HepG2 (cell line): ENCODE results near the gene HEPN1. TPM values are rescaled to one million over a fixed set of nuclear protein-coding genes. Genes with fewer than 3 reads are reported as not detected.

ENCODE experiments used
- AGO1 ChIP-seq: fragments of 200-400 bp; formaldehyde crosslinking; IDR thresholded peaks from 2 replicates; pipeline ENCODE4 v1.6.1; 2017; ENCODE audit warnings: mild to moderate bottlenecking, low read depth, low read length, moderate library complexity; ENCODE audit not compliant: poor library complexity, severe bottlenecking
- ARNT2 ChIP-seq: sonication (generic); formaldehyde crosslinking; IDR thresholded peaks from 2 replicates; pipeline ENCODE4 v1.8.0; 2022; ENCODE audit warnings: mild to moderate bottlenecking, low read depth, missing genetic modification reagents, moderate library complexity
- ATF4 ChIP-seq, 2 experiments: fragments of 450-650 bp in 1 of 2; sonication (generic) in 1 of 2; formaldehyde crosslinking; IDR thresholded peaks; 2 replicates each; pipeline versions ENCODE4 v1.5.0 to v1.8.0; 2020 to 2022; ENCODE audit warnings: mild to moderate bottlenecking in 1 of 2, missing genetic modification reagents in 1 of 2
- ATF7-NPFF ChIP-seq: sonication (generic); formaldehyde crosslinking; IDR thresholded peaks from 2 replicates; pipeline ENCODE4 v1.8.1; 2023; ENCODE audit warnings: mild to moderate bottlenecking, low read depth, missing genetic modification reagents, moderate library complexity
- BCL6 ChIP-seq: IDR thresholded peaks from 2 replicates; pipeline ENCODE4 v1.6.1; 2016; ENCODE audit warnings: missing genetic modification reagents, missing compliant biosample characterization
- DNMT1 ChIP-seq: sonication (generic); formaldehyde crosslinking; IDR thresholded peaks from 2 replicates; pipeline ENCODE4 v1.5.1; 2020; ENCODE audit warnings: mild to moderate bottlenecking, missing genetic modification reagents
- ETV5 ChIP-seq: IDR thresholded peaks from 2 replicates; pipeline ENCODE4 v1.6.1; 2018; ENCODE audit warnings: missing biosample characterization, missing genetic modification reagents, inconsistent platforms, borderline replicate concordance
- GABPA ChIP-seq, 2 experiments: IDR thresholded peaks; 2 replicates each; pipeline ENCODE4 v1.6.1; 2011 to 2016; ENCODE audit warnings: low read depth in 2 of 2, low read length in 1 of 2, missing biosample characterization in 1 of 2, missing genetic modification characterization in 1 of 2
- HIVEP1 ChIP-seq: sonication (generic); formaldehyde crosslinking; IDR thresholded peaks from 2 replicates; pipeline ENCODE4 v1.4.0; 2020; ENCODE audit warnings: mild to moderate bottlenecking, missing genetic modification reagents
- KLF15 ChIP-seq: sonication (generic); formaldehyde crosslinking; IDR thresholded peaks from 2 replicates; pipeline ENCODE4 v1.8.1; 2023; ENCODE audit warnings: borderline replicate concordance, mild to moderate bottlenecking, inconsistent platforms, missing genetic modification reagents, mixed read lengths
- MAFF ChIP-seq: IDR thresholded peaks from 2 replicates; pipeline ENCODE4 v1.6.1; 2011; ENCODE audit warnings: low read depth, low read length, improper control_type of control experiment
- MYC ChIP-seq: sonication (generic); formaldehyde crosslinking; IDR thresholded peaks from 2 replicates; pipeline ENCODE4 v1.9.0; 2021; ENCODE audit warnings: missing genetic modification reagents, borderline replicate concordance
- NRL ChIP-seq: sonication (generic); formaldehyde crosslinking; IDR thresholded peaks from 2 replicates; pipeline ENCODE4 v1.5.0; 2020; ENCODE audit warnings: missing genetic modification reagents, mild to moderate bottlenecking, moderate library complexity, borderline replicate concordance
- RNF2 ChIP-seq: fragments of 450-650 bp; conservative IDR thresholded peaks from 2 replicates; pipeline ENCODE4 v1.6.1; 2016; ENCODE audit warnings: low read depth
- SATB2 ChIP-seq: sonication (generic); formaldehyde crosslinking; IDR thresholded peaks from 2 replicates; pipeline ENCODE4 v1.5.0; 2020; ENCODE audit warnings: missing genetic modification reagents
- SNAPC2 ChIP-seq: sonication (generic); formaldehyde crosslinking; IDR thresholded peaks from 2 replicates; pipeline ENCODE4 v1.8.1; 2022; ENCODE audit warnings: mild to moderate bottlenecking, missing genetic modification reagents
- ZBTB42 ChIP-seq: sonication (generic); formaldehyde crosslinking; IDR thresholded peaks from 2 replicates; pipeline ENCODE4 v1.5.0; 2020; ENCODE audit warnings: mild to moderate bottlenecking, missing genetic modification reagents
- ZNF292 ChIP-seq: sonication (generic); formaldehyde crosslinking; IDR thresholded peaks from 2 replicates; pipeline ENCODE4 v1.8.1; 2022; ENCODE audit warnings: mild to moderate bottlenecking, low read depth, missing genetic modification reagents, borderline replicate concordance
- ZNF296 ChIP-seq: sonication (generic); formaldehyde crosslinking; conservative IDR thresholded peaks from 2 replicates; pipeline ENCODE4 v1.5.0; 2020; ENCODE audit warnings: mild to moderate bottlenecking, missing genetic modification reagents
- ZNF329 ChIP-seq: sonication (generic); formaldehyde crosslinking; IDR thresholded peaks from 2 replicates; pipeline ENCODE4 v1.9.0; 2021; ENCODE audit warnings: low read depth, mild to moderate bottlenecking, missing genetic modification reagents
- ZNF432 ChIP-seq: sonication (generic); formaldehyde crosslinking; IDR thresholded peaks from 2 replicates; pipeline ENCODE4 v1.5.0; 2020; ENCODE audit warnings: missing genetic modification reagents, mild to moderate bottlenecking, borderline replicate concordance
- ZNF451 ChIP-seq: sonication (generic); formaldehyde crosslinking; IDR thresholded peaks from 2 replicates; pipeline ENCODE4 v1.5.0; 2020; ENCODE audit warnings: mild to moderate bottlenecking, missing genetic modification reagents
- ZNF543 ChIP-seq: sonication (generic); formaldehyde crosslinking; IDR thresholded peaks from 2 replicates; pipeline ENCODE4 v1.4.0; 2020; ENCODE audit warnings: mild to moderate bottlenecking, missing genetic modification reagents
- ZNF605 ChIP-seq: sonication (generic); formaldehyde crosslinking; IDR thresholded peaks from 2 replicates; pipeline ENCODE4 v1.8.0; 2022; ENCODE audit warnings: mild to moderate bottlenecking, missing genetic modification reagents
- ZNF713 ChIP-seq: sonication (generic); formaldehyde crosslinking; IDR thresholded peaks from 2 replicates; pipeline ENCODE4 v1.4.0; 2020; ENCODE audit warnings: mild to moderate bottlenecking, missing genetic modification reagents
- ZNF768 ChIP-seq: sonication (generic); formaldehyde crosslinking; IDR thresholded peaks from 2 replicates; pipeline ENCODE4 v1.4.0; 2020; ENCODE audit warnings: missing genetic modification reagents
- ZSCAN21 ChIP-seq: sonication (generic); formaldehyde crosslinking; IDR thresholded peaks from 2 replicates; pipeline ENCODE4 v1.8.0; 2022; ENCODE audit warnings: mild to moderate bottlenecking, missing genetic modification reagents, moderate library complexity, borderline replicate concordance
- polyA plus RNA-seq, 8 experiments: library from polyadenylated mRNA; depleted of rRNA in 3 of 8; stranded (reverse) in 7 of 8; unstranded in 1 of 8; fragments of >200 nt; fragmentation: Illumina TruSeq in 4 of 8; extraction: Trizol in 4 of 8; gene quantifications; 2 replicates each; pipeline versions ENCODE4 v1.2.1 to v1.2.3, GENCODE V29; 2011 to 2016; ENCODE audit warnings: low read depth in 4 of 8, missing spikeins in 1 of 8, mixed read lengths in 1 of 8; ENCODE audit not compliant: insufficient read depth in 1 of 8
- total RNA-seq, 5 experiments: library from RNA; depleted of rRNA; stranded (reverse); fragments of >200 nt; fragmentation: Illumina TruSeq; extraction: Trizol; gene quantifications; 2 replicates each; pipeline ENCODE4 v1.2.3, GENCODE V29; 2016; ENCODE audit warnings: low read depth in 1 of 5
- TF ChIP-seq, protein P1 (sequence below): IDR thresholded peaks from 2 replicates; pipeline ENCODE4 v1.6.1; 2018; ENCODE audit warnings: missing genetic modification reagents, mild to moderate bottlenecking, missing compliant biosample characterization

Gene HEPN1
- total and polyA plus RNA-seq, 2 of the 13 experiments (the other 11 are each of a cell fraction or from before 2014, with no cell fraction given): not detected

GRCh38 chr11:124875943-124876817 is 42.9 kb upstream of the HEPN1 start (continued):
- TF ChIP-seq ZNF713 (CRISPR knock-in tag): no peak
- TF ChIP-seq, protein P1, sequence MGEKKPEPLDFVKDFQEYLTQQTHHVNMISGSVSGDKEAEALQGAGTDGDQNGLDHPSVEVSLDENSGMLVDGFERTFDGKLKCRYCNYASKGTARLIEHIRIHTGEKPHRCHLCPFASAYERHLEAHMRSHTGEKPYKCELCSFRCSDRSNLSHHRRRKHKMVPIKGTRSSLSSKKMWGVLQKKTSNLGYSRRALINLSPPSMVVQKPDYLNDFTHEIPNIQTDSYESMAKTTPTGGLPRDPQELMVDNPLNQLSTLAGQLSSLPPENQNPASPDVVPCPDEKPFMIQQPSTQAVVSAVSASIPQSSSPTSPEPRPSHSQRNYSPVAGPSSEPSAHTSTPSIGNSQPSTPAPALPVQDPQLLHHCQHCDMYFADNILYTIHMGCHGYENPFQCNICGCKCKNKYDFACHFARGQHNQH (CRISPR knock-in tag): peak; percentile 31; the same call in 1 of the 2 replicates
- TF ChIP-seq GABPA (IDR thresholded peaks at IDR 0.05; ENCODE audit: low read depth, low read length): peak; percentile 12; the same call in 1 of the 2 replicates
- peak; percentile 65; the same call in 1 of the 2 replicates for TF ChIP-seq GABPA (CRISPR knock-in tag; IDR thresholded peaks at IDR 0.05; ENCODE audit: low read depth)
- TF ChIP-seq ARNT2 (CRISPR knock-in tag): peak; percentile 49; the same call in 1 of the 2 replicates
- peak; percentile 73; the same call in 1 of the 2 replicates for TF ChIP-seq DNMT1 (CRISPR knock-in tag)
- 0 out of 2 replicates have a peak, but pooled peaks have one; percentile 54 for TF ChIP-seq SNAPC2
- TF ChIP-seq MAFF: no peak
- no peak for TF ChIP-seq KLF15 (CRISPR knock-in tag)
- TF ChIP-seq ZNF605 (CRISPR knock-in tag): 0 out of 2 replicates have a peak, but pooled peaks have one; percentile 18
- TF ChIP-seq AGO1: peak; percentile 54
- TF ChIP-seq MYC (CRISPR knock-in tag): peak; percentile 66; the same call in 1 of the 2 replicates
- TF ChIP-seq ZBTB42 (CRISPR knock-in tag): peak; percentile 54; the same call in 1 of the 2 replicates
- TF ChIP-seq ATF7-NPFF (CRISPR knock-in tag): peak; percentile 55; the same call in 1 of the 2 replicates
- peak; percentile 85 for TF ChIP-seq ZNF451
- no peak for TF ChIP-seq HIVEP1
- 0 out of 4 replicates have a peak, but pooled peaks of 1 of the 2 experiments have one; percentile 40 for TF ChIP-seq ATF4 (CRISPR knock-in tag; IDR thresholded peaks at IDR 0.05)
- peak; percentile 95 for TF ChIP-seq ETV5 (CRISPR knock-in tag)
- TF ChIP-seq ZNF329 (CRISPR knock-in tag): peak; percentile 62; the same call in 1 of the 2 replicates
- peak; percentile 52 for TF ChIP-seq BCL6
- peak; percentile 91 for TF ChIP-seq ZSCAN21 (CRISPR knock-in tag)
- TF ChIP-seq ZNF296 (CRISPR knock-in tag): no peak
- peak; percentile 29; the same call in 1 of the 2 replicates for TF ChIP-seq ZNF768 (CRISPR knock-in tag)
- TF ChIP-seq SATB2 (CRISPR knock-in tag): no peak
- TF ChIP-seq RNF2: peak; percentile 57; the same call in 1 of the 2 replicates
- TF ChIP-seq ZNF292 (CRISPR knock-in tag): peak; percentile 47; the same call in 1 of the 2 replicates
- TF ChIP-seq NRL: peak; percentile 77
- TF ChIP-seq ZNF543 (CRISPR knock-in tag): no peak
- TF ChIP-seq ZNF432: no peak
